HepG2 (cell line): Measurements from ENCODE around the gene SYT7. TPM values are rescaled to one million over a fixed set of nuclear protein-coding genes. Genes with fewer than 3 reads are reported as not detected.

ENCODE experiments used
- EP300 ChIP-seq, 3 experiments: sonication (generic) in 1 of 3; formaldehyde crosslinking in 1 of 3; IDR thresholded peaks; 2 replicates each; pipeline versions ENCODE4 v1.5.1 to v1.6.1; 2011 to 2020; ENCODE audit warnings: low read depth in 2 of 3, low read length in 2 of 3, borderline replicate concordance in 1 of 3, improper control_type of control experiment in 1 of 3, mild to moderate bottlenecking in 1 of 3, missing genetic modification reagents in 1 of 3, moderate library complexity in 1 of 3
- EZH2 ChIP-seq: conservative IDR thresholded peaks from 2 replicates; pipeline ENCODE4 v1.6.1; 2012; ENCODE audit warnings: mild to moderate bottlenecking, low read depth, low read length, moderate library complexity
- KLF15 ChIP-seq: sonication (generic); formaldehyde crosslinking; IDR thresholded peaks from 2 replicates; pipeline ENCODE4 v1.8.1; 2023; ENCODE audit warnings: borderline replicate concordance, mild to moderate bottlenecking, inconsistent platforms, missing genetic modification reagents, mixed read lengths
- MTF2 ChIP-seq: sonication (generic); formaldehyde crosslinking; IDR thresholded peaks from 2 replicates; pipeline ENCODE4 v1.5.0; 2020; ENCODE audit warnings: missing genetic modification reagents, borderline replicate concordance
- PITX1 ChIP-seq: sonication (generic); formaldehyde crosslinking; IDR thresholded peaks from 2 replicates; pipeline ENCODE4 v1.5.1; 2020; ENCODE audit warnings: mild to moderate bottlenecking, missing genetic modification reagents
- RBM39 ChIP-seq: fragments of 200-400 bp; formaldehyde crosslinking; IDR thresholded peaks from one replicate; pipeline ENCODE4 v1.6.1; 2018; ENCODE audit warnings: antibody characterized with exemption, mild to moderate bottlenecking, low read depth, low read length; ENCODE audit not compliant: poor library complexity, severe bottlenecking
- REXO4 ChIP-seq: sonication (generic); formaldehyde crosslinking; IDR thresholded peaks from 2 replicates; pipeline ENCODE4 v1.8.0; 2022; ENCODE audit warnings: missing genetic modification reagents, mild to moderate bottlenecking, borderline replicate concordance
- ZBTB42 ChIP-seq: sonication (generic); formaldehyde crosslinking; IDR thresholded peaks from 2 replicates; pipeline ENCODE4 v1.5.0; 2020; ENCODE audit warnings: mild to moderate bottlenecking, missing genetic modification reagents
- ZNF101 ChIP-seq: sonication (generic); formaldehyde crosslinking; IDR thresholded peaks from 2 replicates; pipeline ENCODE4 v1.4.0; 2020; ENCODE audit warnings: mild to moderate bottlenecking, low read depth, missing genetic modification reagents, borderline replicate concordance
- ZNF264 ChIP-seq: sonication (generic); formaldehyde crosslinking; IDR thresholded peaks from 2 replicates; pipeline ENCODE4 v1.4.0; 2020; ENCODE audit warnings: missing genetic modification reagents
- ZNF589 ChIP-seq: sonication (generic); formaldehyde crosslinking; conservative IDR thresholded peaks from 2 replicates; pipeline ENCODE4 v1.8.0; 2022; ENCODE audit warnings: mild to moderate bottlenecking, moderate library complexity, missing genetic modification reagents
- polyA plus RNA-seq, 8 experiments: library from polyadenylated mRNA; depleted of rRNA in 3 of 8; stranded (reverse) in 7 of 8; unstranded in 1 of 8; fragments of >200 nt; fragmentation: Illumina TruSeq in 4 of 8; extraction: Trizol in 4 of 8; gene quantifications; 2 replicates each; pipeline versions ENCODE4 v1.2.1 to v1.2.3, GENCODE V29; 2011 to 2016; ENCODE audit warnings: low read depth in 4 of 8, missing spikeins in 1 of 8, mixed read lengths in 1 of 8; ENCODE audit not compliant: insufficient read depth in 1 of 8
- total RNA-seq, 5 experiments: library from RNA; depleted of rRNA; stranded (reverse); fragments of >200 nt; fragmentation: Illumina TruSeq; extraction: Trizol; gene quantifications; 2 replicates each; pipeline ENCODE4 v1.2.3, GENCODE V29; 2016; ENCODE audit warnings: low read depth in 1 of 5
- TF ChIP-seq, protein P1 (sequence below): sonication (generic); formaldehyde crosslinking; IDR thresholded peaks from 2 replicates; pipeline ENCODE4 v1.9.0; 2022; ENCODE audit warnings: low read depth, missing genetic modification reagents
- TF ChIP-seq, protein P2 (sequence below): IDR thresholded peaks from 2 replicates; pipeline ENCODE4 v1.6.1; 2016; ENCODE audit warnings: low read depth, control low read depth
- TF ChIP-seq, protein P3 (sequence below): sonication (generic); formaldehyde crosslinking; IDR thresholded peaks from 2 replicates; pipeline ENCODE4 v1.5.1; 2020; ENCODE audit warnings: missing genetic modification reagents, mild to moderate bottlenecking, borderline replicate concordance
- TF ChIP-seq, protein P4 (sequence below): IDR thresholded peaks from 2 replicates; pipeline ENCODE4 v1.6.1; 2016; ENCODE audit warnings: low read depth, missing genetic modification reagents, missing compliant biosample characterization

The SYT7 gene
- total and polyA plus RNA-seq, 2 of the 13 experiments (the other 11 are each of a cell fraction or from before 2014, with no cell fraction given), result 1.4 to 4.4 TPM

DNA sequence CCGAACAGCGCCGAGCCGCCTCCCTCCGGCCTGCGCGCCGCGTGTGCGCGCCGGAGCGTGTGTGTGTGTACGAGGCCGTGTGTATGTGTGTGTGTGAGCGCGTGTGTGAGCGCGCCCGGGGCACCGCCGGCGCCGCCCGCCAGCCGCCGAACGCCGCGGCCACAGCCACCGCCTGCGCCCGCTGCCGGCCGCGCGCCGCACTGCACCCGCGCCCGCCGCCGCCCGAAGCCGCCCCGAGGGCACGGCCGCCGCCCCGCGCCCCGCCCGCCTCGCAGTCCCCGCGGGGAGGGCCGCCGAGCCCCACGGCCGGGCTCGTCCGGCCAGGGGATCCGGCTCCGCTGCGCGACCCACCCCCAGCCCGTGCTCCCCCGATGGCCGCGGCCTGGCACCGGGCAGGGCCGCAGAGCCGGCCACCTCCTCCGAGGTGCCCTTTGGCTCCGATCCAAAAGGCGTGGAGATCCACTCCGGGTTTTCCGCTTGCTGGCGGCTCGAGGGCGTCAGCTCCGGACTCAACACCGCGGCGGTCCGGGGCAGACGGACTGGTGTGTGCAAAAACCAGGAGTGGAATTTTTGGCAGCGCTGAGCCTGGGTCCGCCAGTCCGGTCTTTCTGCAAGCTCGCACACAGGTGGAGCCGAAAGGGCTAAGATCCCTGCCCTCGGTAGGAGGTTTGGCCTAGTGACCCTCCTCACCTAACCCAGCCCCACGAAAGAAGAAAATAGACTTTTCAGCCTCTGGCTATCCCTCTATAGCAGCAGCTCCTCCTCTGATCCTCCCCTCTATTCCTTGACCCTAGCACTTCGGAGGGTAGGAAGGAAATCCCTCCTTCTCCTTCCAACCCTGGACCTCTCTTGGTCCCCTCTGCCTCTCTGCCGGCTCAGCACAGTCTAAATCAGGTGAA, at the start of gene SYT7 (continued):
- TF ChIP-seq, protein P1, sequence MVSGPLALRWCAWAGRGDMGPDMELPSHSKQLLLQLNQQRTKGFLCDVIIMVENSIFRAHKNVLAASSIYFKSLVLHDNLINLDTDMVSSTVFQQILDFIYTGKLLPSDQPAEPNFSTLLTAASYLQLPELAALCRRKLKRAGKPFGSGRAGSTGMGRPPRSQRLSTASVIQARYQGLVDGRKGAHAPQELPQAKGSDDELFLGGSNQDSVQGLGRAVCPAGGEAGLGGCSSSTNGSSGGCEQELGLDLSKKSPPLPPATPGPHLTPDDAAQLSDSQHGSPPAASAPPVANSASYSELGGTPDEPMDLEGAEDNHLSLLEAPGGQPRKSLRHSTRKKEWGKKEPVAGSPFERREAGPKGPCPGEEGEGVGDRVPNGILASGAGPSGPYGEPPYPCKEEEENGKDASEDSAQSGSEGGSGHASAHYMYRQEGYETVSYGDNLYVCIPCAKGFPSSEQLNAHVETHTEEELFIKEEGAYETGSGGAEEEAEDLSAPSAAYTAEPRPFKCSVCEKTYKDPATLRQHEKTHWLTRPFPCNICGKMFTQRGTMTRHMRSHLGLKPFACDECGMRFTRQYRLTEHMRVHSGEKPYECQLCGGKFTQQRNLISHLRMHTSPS, result peak; percentile 64; the same call in 1 of the 2 replicates
- TF ChIP-seq ZNF589 (CRISPR knock-in tag), result no peak
- no peak for TF ChIP-seq ZNF101 (CRISPR knock-in tag)
- peak; percentile 38; the same call in 1 of the 2 replicates for TF ChIP-seq PITX1 (CRISPR knock-in tag)
- TF ChIP-seq, protein P2, sequence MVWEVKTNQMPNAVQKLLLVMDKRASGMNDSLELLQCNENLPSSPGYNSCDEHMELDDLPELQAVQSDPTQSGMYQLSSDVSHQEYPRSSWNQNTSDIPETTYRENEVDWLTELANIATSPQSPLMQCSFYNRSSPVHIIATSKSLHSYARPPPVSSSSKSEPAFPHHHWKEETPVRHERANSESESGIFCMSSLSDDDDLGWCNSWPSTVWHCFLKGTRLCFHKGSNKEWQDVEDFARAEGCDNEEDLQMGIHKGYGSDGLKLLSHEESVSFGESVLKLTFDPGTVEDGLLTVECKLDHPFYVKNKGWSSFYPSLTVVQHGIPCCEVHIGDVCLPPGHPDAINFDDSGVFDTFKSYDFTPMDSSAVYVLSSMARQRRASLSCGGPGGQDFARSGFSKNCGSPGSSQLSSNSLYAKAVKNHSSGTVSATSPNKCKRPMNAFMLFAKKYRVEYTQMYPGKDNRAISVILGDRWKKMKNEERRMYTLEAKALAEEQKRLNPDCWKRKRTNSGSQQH (CRISPR knock-in tag), result 0 out of 2 replicates have a peak, but pooled peaks have one; percentile 20
- no peak for TF ChIP-seq ZBTB42 (CRISPR knock-in tag)
- TF ChIP-seq, protein P3, sequence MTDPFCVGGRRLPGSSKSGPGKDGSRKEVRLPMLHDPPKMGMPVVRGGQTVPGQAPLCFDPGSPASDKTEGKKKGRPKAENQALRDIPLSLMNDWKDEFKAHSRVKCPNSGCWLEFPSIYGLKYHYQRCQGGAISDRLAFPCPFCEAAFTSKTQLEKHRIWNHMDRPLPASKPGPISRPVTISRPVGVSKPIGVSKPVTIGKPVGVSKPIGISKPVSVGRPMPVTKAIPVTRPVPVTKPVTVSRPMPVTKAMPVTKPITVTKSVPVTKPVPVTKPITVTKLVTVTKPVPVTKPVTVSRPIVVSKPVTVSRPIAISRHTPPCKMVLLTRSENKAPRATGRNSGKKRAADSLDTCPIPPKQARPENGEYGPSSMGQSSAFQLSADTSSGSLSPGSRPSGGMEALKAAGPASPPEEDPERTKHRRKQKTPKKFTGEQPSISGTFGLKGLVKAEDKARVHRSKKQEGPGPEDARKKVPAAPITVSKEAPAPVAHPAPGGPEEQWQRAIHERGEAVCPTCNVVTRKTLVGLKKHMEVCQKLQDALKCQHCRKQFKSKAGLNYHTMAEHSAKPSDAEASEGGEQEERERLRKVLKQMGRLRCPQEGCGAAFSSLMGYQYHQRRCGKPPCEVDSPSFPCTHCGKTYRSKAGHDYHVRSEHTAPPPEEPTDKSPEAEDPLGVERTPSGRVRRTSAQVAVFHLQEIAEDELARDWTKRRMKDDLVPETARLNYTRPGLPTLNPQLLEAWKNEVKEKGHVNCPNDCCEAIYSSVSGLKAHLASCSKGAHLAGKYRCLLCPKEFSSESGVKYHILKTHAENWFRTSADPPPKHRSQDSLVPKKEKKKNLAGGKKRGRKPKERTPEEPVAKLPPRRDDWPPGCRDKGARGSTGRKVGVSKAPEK (CRISPR knock-in tag), result no peak
- no peak for TF ChIP-seq MTF2 (CRISPR knock-in tag)
- TF ChIP-seq KLF15, result no peak
- TF ChIP-seq ZNF264 (CRISPR knock-in tag), result no peak
- TF ChIP-seq, protein P4, sequence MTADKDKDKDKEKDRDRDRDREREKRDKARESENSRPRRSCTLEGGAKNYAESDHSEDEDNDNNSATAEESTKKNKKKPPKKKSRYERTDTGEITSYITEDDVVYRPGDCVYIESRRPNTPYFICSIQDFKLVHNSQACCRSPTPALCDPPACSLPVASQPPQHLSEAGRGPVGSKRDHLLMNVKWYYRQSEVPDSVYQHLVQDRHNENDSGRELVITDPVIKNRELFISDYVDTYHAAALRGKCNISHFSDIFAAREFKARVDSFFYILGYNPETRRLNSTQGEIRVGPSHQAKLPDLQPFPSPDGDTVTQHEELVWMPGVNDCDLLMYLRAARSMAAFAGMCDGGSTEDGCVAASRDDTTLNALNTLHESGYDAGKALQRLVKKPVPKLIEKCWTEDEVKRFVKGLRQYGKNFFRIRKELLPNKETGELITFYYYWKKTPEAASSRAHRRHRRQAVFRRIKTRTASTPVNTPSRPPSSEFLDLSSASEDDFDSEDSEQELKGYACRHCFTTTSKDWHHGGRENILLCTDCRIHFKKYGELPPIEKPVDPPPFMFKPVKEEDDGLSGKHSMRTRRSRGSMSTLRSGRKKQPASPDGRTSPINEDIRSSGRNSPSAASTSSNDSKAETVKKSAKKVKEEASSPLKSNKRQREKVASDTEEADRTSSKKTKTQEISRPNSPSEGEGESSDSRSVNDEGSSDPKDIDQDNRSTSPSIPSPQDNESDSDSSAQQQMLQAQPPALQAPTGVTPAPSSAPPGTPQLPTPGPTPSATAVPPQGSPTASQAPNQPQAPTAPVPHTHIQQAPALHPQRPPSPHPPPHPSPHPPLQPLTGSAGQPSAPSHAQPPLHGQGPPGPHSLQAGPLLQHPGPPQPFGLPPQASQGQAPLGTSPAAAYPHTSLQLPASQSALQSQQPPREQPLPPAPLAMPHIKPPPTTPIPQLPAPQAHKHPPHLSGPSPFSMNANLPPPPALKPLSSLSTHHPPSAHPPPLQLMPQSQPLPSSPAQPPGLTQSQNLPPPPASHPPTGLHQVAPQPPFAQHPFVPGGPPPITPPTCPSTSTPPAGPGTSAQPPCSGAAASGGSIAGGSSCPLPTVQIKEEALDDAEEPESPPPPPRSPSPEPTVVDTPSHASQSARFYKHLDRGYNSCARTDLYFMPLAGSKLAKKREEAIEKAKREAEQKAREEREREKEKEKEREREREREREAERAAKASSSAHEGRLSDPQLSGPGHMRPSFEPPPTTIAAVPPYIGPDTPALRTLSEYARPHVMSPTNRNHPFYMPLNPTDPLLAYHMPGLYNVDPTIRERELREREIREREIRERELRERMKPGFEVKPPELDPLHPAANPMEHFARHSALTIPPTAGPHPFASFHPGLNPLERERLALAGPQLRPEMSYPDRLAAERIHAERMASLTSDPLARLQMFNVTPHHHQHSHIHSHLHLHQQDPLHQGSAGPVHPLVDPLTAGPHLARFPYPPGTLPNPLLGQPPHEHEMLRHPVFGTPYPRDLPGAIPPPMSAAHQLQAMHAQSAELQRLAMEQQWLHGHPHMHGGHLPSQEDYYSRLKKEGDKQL (CRISPR knock-in tag), result no peak
- TF ChIP-seq RBM39, result peak; percentile 89
- TF ChIP-seq EZH2, result no peak
- no peak for TF ChIP-seq REXO4 (CRISPR knock-in tag)
- no peak for TF ChIP-seq EP300 (IDR thresholded peaks at IDR 0.05; ENCODE audit: low read depth in 2 of 2, low read length in 2 of 2)
- no peak for TF ChIP-seq EP300 (CRISPR knock-in tag; IDR thresholded peaks at IDR 0.05; ENCODE audit: borderline replicate concordance)
